ENCODE measurements around the gene CFHR1.

CFHR1 gene

DNA sequence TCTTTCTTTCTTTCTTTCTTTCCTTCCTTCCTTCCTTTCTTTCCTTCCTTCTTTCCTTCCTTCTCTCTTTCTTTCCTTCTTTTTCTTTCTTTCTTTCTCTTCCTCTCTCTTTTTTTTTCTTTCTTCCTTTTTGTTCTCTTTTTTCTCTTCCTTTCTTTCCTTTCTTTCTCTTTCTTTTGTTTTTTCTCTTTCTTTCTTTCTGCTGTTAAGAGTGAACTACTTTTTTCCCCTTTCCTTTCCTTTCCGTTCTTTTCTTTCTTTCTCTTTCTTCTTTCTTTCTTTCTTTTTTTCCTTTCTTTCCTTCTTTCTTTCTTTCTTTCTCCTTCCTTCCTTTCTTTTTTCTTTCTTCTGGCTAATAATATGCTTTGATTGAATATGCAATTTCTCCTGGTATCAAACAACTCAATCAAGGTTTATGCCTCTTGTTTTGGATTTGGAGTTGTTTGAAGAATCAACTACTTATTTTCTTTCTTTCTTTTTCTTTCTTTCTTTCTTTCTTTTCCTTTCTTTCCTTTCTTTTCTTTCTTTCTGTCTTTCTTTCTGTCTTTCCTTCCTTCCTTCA is 40.9 kb downstream of the CFHR1 start:
- no peak overlapping the region for H3K4me3 ChIP-seq (ENCODE audit: low read length)
- DNase-seq (ENCODE audit: low read depth) = no peak
- TF ChIP-seq, protein P1, sequence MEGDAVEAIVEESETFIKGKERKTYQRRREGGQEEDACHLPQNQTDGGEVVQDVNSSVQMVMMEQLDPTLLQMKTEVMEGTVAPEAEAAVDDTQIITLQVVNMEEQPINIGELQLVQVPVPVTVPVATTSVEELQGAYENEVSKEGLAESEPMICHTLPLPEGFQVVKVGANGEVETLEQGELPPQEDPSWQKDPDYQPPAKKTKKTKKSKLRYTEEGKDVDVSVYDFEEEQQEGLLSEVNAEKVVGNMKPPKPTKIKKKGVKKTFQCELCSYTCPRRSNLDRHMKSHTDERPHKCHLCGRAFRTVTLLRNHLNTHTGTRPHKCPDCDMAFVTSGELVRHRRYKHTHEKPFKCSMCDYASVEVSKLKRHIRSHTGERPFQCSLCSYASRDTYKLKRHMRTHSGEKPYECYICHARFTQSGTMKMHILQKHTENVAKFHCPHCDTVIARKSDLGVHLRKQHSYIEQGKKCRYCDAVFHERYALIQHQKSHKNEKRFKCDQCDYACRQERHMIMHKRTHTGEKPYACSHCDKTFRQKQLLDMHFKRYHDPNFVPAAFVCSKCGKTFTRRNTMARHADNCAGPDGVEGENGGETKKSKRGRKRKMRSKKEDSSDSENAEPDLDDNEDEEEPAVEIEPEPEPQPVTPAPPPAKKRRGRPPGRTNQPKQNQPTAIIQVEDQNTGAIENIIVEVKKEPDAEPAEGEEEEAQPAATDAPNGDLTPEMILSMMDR (IDR thresholded peaks at IDR 0.05; ENCODE audit: insufficient read depth, low read depth, low read length, missing control alignments) = no peak

DNA sequence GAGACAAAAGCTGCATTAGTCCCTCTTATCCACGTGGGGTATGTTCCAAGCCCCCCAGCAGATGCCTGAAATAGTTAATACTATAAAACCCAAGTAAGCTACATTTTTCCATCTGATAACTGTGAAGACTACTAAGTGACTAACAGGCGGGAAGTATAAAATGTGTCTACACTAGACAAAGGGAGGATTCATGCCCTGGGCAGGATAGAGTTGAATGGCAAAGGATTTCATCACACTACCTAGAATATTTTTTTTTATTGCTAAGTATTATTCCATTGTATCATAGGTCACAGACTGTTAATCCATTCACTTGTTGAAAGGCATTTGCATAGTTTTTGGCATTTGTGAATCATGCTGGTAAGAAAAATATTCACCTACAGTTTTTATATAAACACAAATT is 41.9 kb downstream of the CFHR1 start:
- peak; percentile 58 for DNase-seq (ENCODE audit: low read depth)
- TF ChIP-seq, protein P1 (IDR thresholded peaks at IDR 0.05; ENCODE audit: insufficient read depth, low read depth, low read length, missing control alignments) = no peak
- no peak overlapping the region for H3K4me3 ChIP-seq (ENCODE audit: low read length)

DNA sequence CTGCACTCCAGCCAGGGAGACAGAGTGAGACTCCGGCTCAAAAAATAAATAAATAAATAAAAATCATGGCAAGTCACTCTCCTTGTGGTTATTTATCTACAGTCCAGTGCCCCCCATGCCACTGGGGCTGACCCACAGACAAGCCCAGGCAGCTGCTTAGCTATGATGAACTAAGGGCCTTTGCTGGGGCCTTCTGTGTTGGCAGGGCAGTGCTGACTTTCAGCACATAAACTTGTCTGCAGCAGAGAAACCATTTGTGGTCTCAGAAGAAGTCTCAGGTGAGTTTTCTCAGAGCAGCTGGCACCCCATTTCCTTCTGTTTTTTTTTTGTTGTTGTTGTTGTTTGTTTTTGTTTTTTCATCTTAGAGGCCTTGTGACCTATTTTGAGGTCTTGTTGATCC is 47.4 kb downstream of the CFHR1 start:
- no peak overlapping the region for H3K4me3 ChIP-seq (ENCODE audit: low read length)
- TF ChIP-seq, protein P1 (IDR thresholded peaks at IDR 0.05; ENCODE audit: insufficient read depth, low read depth, low read length, missing control alignments) = no peak
- DNase-seq (ENCODE audit: low read depth) = no peak

DNA sequence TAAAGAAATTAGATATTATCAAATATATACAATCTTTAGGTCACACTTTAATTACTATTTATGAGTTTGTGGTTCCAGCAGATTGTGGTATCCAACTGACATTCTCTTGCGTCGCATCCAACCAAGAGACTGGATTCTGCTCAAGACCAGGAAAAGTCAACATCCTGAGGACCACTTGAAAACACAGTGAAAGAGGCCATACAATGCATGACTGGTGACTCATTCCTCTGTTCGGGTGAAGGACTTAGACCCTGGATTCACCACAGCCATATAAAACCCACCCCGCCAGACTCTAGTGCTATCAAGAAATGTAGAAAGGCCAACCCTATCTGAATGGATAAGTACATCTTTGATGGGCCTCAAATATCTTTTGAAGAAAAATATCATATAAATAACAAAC is 53.9 kb downstream of the CFHR1 start:
- no peak overlapping the region for H3K4me3 ChIP-seq (ENCODE audit: low read length)
- TF ChIP-seq, protein P1 (IDR thresholded peaks at IDR 0.05; ENCODE audit: insufficient read depth, low read depth, low read length, missing control alignments) = no peak
- DNase-seq (ENCODE audit: low read depth) = no peak

DNA sequence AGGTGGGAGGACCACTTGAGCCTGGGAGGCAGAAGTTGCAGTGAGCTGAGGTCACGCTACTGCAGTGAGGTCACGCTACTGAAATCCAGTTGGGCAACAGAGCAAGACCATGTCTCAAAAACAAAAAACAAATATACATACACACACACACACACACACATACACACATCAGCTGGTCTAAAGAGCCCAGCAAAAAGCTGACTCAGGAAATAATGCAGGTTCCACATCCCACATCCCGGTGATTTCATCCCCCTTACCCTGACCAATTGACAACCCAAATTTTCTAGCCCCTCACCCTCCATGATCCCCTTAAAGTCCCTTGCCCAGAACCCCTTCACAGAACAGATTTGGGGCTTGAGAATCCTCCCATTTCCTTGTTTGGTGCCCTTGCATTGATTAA is 56.4 kb downstream of the CFHR1 start:
- DNase-seq (ENCODE audit: low read depth) = no peak
- TF ChIP-seq, protein P1 (IDR thresholded peaks at IDR 0.05; ENCODE audit: insufficient read depth, low read depth, low read length, missing control alignments) = no peak
- H3K4me3 ChIP-seq (ENCODE audit: low read length) = no peak overlapping the region

DNA sequence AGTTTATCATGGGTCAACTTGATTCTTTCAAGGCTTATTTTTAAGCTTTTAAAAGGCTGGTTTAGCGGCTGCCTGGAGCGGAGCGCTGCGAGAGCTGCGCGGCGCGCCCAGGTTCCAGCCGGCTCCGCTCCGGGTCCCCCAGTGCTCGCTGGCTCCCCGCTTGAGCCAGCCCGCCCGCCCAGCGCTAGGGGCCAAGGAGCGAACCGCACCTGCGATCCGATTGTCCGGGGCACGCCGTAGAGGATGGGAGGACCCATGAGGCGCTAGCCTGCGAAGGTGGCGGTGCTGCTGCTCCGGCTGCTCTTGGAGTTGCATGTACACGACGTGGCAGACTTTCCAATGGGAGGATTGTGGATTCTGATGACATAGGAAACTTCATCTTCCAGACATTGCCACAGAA is 58.4 kb downstream of the CFHR1 start:
- peak; percentile 24 for DNase-seq (ENCODE audit: low read depth)
- TF ChIP-seq, protein P1 (IDR thresholded peaks at IDR 0.05; ENCODE audit: insufficient read depth, low read depth, low read length, missing control alignments) = no peak
- no peak overlapping the region for H3K4me3 ChIP-seq (ENCODE audit: low read length)
